HepG2 (cell line): Measurements from ENCODE around the gene DERL2. TPM values are rescaled to one million over a fixed set of nuclear protein-coding genes. Genes with fewer than 3 reads are reported as not detected.

Experiments
- TAF1 ChIP-seq: sonication (generic); formaldehyde crosslinking; IDR thresholded peaks from 2 replicates; pipeline ENCODE4 v1.4.0; 2020; ENCODE audit warnings: missing genetic modification reagents
- TCF7 ChIP-seq: sonication (generic); IDR thresholded peaks from 2 replicates; pipeline ENCODE4 v1.6.1; 2016; ENCODE audit warnings: antibody characterized with exemption, low read depth
- ZNF180 ChIP-seq: sonication (generic); formaldehyde crosslinking; IDR thresholded peaks from 2 replicates; pipeline ENCODE4 v1.4.0; 2020; ENCODE audit warnings: low read depth, missing genetic modification reagents, borderline replicate concordance
- ZNF296 ChIP-seq: sonication (generic); formaldehyde crosslinking; conservative IDR thresholded peaks from 2 replicates; pipeline ENCODE4 v1.5.0; 2020; ENCODE audit warnings: mild to moderate bottlenecking, missing genetic modification reagents
- ZNF343 ChIP-seq: sonication (generic); formaldehyde crosslinking; IDR thresholded peaks from 2 replicates; pipeline ENCODE4 v1.4.0; 2020; ENCODE audit warnings: mild to moderate bottlenecking, missing genetic modification reagents
- ZNF354B ChIP-seq: sonication (generic); formaldehyde crosslinking; IDR thresholded peaks from 2 replicates; pipeline ENCODE4 v1.8.0; 2022; ENCODE audit warnings: mild to moderate bottlenecking, missing genetic modification reagents
- ZNF670 ChIP-seq: sonication (generic); formaldehyde crosslinking; IDR thresholded peaks from 2 replicates; pipeline ENCODE4 v1.8.0; 2022; ENCODE audit warnings: mild to moderate bottlenecking, missing genetic modification reagents, borderline replicate concordance
- ZSCAN12 ChIP-seq: sonication (generic); formaldehyde crosslinking; IDR thresholded peaks from 2 replicates; pipeline ENCODE4 v1.9.0; 2021; ENCODE audit warnings: mild to moderate bottlenecking, missing genetic modification reagents
- polyA plus RNA-seq, 8 experiments: library from polyadenylated mRNA; depleted of rRNA in 3 of 8; stranded (reverse) in 7 of 8; unstranded in 1 of 8; fragments of >200 nt; fragmentation: Illumina TruSeq in 4 of 8; extraction: Trizol in 4 of 8; gene quantifications; 2 replicates each; pipeline versions ENCODE4 v1.2.1 to v1.2.3, GENCODE V29; 2011 to 2016; ENCODE audit warnings: low read depth in 4 of 8, missing spikeins in 1 of 8, mixed read lengths in 1 of 8; ENCODE audit not compliant: insufficient read depth in 1 of 8
- total RNA-seq, 5 experiments: library from RNA; depleted of rRNA; stranded (reverse); fragments of >200 nt; fragmentation: Illumina TruSeq; extraction: Trizol; gene quantifications; 2 replicates each; pipeline ENCODE4 v1.2.3, GENCODE V29; 2016; ENCODE audit warnings: low read depth in 1 of 5
- TF ChIP-seq, protein P1 (sequence below): sonication (generic); formaldehyde crosslinking; IDR thresholded peaks from 2 replicates; pipeline ENCODE4 v1.9.0; 2021; ENCODE audit warnings: missing genetic modification reagents, borderline replicate concordance
- TF ChIP-seq, protein P2 (sequence below): sonication (generic); formaldehyde crosslinking; IDR thresholded peaks from 2 replicates; pipeline ENCODE4 v1.4.0; 2020; ENCODE audit warnings: missing genetic modification reagents, mild to moderate bottlenecking, borderline replicate concordance
- TF ChIP-seq, protein P3 (sequence below): IDR thresholded peaks from 2 replicates; pipeline ENCODE4 v1.6.1; 2016; ENCODE audit warnings: missing compliant biosample characterization, missing genetic modification reagents, borderline replicate concordance

The DERL2 gene
- total and polyA plus RNA-seq, 2 of the 13 experiments (the other 11 are each of a cell fraction or from before 2014, with no cell fraction given), result 59.3 to 65.2 TPM

DNA sequence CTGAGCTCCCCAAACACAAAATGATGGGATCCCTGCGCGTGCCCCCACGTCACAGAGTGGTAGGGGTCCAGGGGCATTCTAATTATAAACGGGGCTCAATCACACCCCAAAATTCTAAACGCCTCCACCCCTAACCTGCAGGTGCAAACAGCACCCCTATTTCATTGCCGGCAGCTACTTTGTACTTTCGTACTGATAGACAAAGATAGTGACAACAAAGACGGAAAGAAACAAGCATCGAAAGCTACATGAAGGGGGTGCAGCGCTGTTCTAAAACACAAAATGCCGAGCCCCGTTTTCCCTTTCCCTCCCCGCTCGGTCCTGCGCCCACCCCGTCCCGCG is 14.2 kb upstream of the DERL2 start (continued):
- TF ChIP-seq TCF7 (no peak), ZNF343 (CRISPR knock-in tag) (no peak), ZNF180 (no peak), ZSCAN12 (CRISPR knock-in tag) (no peak), ZNF354B (CRISPR knock-in tag) (no peak), ZNF296 (CRISPR knock-in tag) (no peak), TAF1 (CRISPR knock-in tag) (no peak), ZNF670 (no peak)
- TF ChIP-seq, protein P1, sequence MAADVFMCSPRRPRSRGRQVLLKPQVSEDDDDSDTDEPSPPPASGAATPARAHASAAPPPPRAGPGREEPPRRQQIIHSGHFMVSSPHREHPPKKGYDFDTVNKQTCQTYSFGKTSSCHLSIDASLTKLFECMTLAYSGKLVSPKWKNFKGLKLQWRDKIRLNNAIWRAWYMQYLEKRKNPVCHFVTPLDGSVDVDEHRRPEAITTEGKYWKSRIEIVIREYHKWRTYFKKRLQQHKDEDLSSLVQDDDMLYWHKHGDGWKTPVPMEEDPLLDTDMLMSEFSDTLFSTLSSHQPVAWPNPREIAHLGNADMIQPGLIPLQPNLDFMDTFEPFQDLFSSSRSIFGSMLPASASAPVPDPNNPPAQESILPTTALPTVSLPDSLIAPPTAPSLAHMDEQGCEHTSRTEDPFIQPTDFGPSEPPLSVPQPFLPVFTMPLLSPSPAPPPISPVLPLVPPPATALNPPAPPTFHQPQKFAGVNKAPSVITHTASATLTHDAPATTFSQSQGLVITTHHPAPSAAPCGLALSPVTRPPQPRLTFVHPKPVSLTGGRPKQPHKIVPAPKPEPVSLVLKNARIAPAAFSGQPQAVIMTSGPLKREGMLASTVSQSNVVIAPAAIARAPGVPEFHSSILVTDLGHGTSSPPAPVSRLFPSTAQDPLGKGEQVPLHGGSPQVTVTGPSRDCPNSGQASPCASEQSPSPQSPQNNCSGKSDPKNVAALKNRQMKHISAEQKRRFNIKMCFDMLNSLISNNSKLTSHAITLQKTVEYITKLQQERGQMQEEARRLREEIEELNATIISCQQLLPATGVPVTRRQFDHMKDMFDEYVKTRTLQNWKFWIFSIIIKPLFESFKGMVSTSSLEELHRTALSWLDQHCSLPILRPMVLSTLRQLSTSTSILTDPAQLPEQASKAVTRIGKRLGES (CRISPR knock-in tag), result no peak
- TF ChIP-seq, protein P2, sequence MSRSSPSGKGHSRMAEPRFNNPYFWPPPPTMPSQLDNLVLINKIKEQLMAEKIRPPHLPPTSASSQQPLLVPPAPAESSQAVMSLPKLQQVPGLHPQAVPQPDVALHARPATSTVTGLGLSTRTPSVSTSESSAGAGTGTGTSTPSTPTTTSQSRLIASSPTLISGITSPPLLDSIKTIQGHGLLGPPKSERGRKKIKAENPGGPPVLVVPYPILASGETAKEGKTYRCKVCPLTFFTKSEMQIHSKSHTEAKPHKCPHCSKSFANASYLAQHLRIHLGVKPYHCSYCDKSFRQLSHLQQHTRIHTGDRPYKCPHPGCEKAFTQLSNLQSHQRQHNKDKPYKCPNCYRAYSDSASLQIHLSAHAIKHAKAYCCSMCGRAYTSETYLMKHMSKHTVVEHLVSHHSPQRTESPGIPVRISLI (CRISPR knock-in tag), result no peak
- TF ChIP-seq, protein P3, sequence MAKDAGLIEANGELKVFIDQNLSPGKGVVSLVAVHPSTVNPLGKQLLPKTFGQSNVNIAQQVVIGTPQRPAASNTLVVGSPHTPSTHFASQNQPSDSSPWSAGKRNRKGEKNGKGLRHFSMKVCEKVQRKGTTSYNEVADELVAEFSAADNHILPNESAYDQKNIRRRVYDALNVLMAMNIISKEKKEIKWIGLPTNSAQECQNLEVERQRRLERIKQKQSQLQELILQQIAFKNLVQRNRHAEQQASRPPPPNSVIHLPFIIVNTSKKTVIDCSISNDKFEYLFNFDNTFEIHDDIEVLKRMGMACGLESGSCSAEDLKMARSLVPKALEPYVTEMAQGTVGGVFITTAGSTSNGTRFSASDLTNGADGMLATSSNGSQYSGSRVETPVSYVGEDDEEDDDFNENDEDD, result no peak
